ENCODE results near the gene ITPR1. TPM values are rescaled to one million over a fixed set of nuclear protein-coding genes. Genes with fewer than 3 reads are reported as not detected.

Gene ITPR1
- total and polyA plus RNA-seq, 2 experiments from 2014 or later, result 6.8 to 21.0 TPM

DNA sequence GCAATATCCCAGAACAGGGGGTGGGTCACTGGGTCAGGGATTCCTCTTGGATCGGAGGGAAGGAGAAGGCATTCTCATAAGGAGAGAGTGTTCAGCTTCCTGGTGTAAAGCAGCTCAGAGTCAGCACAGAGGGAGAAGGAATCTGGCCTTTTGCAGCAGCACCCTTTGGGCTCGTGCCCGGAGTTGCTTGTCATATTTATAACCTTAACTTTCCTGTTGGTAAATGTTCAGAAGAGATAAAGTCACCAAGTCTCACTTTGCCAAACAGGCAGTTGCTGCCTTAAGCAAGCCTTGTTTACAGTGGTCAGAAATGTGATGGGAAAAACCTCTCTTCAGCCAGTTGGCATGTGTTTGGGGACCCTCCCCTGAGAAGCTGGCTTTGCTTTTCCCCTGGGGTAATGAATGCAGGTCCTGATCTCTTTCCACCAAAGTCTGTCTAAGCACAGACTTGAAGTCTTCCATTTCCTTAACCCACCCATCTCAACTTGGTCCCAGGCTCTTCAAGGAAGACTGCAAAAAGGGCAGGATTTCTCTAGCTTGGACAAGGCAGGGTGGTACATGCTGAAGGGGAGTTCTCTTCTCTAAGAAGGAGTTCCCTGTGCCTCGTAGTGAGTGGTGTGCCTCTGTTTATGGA lies 279.1 kb downstream of the ITPR1 start:
- Histone ChIP-seq H3K79me2 (replicated peaks; ENCODE audit: insufficient read depth) (no peaks in the 10 kb centered on the region), H3K27ac (ENCODE audit: low read depth) (no peak overlapping the region), H3K36me3 (ENCODE audit: insufficient read depth) (no peaks in the 10 kb centered on the region), H4K20me1 (replicated peaks; ENCODE audit: insufficient read depth) (no peaks in the 10 kb centered on the region), H3K4me3 (no peak overlapping the region), H3K27me3 (ENCODE audit: insufficient read depth) (no peaks in the 10 kb centered on the region), H3K4me1 (ENCODE audit: insufficient read depth) (no peaks in the 10 kb centered on the region), H3K9me2 (ENCODE audit: insufficient read depth) (no peaks in the 10 kb centered on the region), H3K4me2 (no peak overlapping the region), H2AFZ (no peak overlapping the region), H3F3A (replicated peaks; ENCODE audit: low read depth) (no peaks in the 10 kb centered on the region)
- 0 out of 2 replicates have a peak overlapping the region, but pooled peaks have one; percentile 17 for H3K27ac Mint-ChIP-seq
- H3K27me3 Mint-ChIP-seq (ENCODE audit: insufficient read depth, low read depth, poor library complexity), result peaks cover 4% of the 10 kb centered on the region
- no peaks in the 10 kb centered on the region for H3K9me3 Mint-ChIP-seq
- ATAC-seq (no peak), DNase-seq (ENCODE audit: low spot score) (no peak)
- H3K4me3 Mint-ChIP-seq, result no peak overlapping the region
- TF ChIP-seq ZNF331 (CRISPR knock-in tag; IDR thresholded peaks at IDR 0.05; ENCODE audit: low read depth) (no peak), JUNB (IDR thresholded peaks at IDR 0.05; ENCODE audit: unreplicated experiment) (no peak), POLR2AphosphoS5 (IDR thresholded peaks at IDR 0.05; ENCODE audit: low read depth) (no peak), STAT1 (IDR thresholded peaks at IDR 0.05; ENCODE audit: unreplicated experiment) (no peak), NANOG (IDR thresholded peaks at IDR 0.05; ENCODE audit: borderline replicate concordance) (no peak), EZH2phosphoT487 (IDR thresholded peaks at IDR 0.05; ENCODE audit: unreplicated experiment) (no peak), CREB1 (CRISPR knock-in tag; IDR thresholded peaks at IDR 0.05; ENCODE audit: low read depth) (no peak), ZNF114 (CRISPR knock-in tag; IDR thresholded peaks at IDR 0.05) (no peak)
- TF ChIP-seq, protein P1, sequence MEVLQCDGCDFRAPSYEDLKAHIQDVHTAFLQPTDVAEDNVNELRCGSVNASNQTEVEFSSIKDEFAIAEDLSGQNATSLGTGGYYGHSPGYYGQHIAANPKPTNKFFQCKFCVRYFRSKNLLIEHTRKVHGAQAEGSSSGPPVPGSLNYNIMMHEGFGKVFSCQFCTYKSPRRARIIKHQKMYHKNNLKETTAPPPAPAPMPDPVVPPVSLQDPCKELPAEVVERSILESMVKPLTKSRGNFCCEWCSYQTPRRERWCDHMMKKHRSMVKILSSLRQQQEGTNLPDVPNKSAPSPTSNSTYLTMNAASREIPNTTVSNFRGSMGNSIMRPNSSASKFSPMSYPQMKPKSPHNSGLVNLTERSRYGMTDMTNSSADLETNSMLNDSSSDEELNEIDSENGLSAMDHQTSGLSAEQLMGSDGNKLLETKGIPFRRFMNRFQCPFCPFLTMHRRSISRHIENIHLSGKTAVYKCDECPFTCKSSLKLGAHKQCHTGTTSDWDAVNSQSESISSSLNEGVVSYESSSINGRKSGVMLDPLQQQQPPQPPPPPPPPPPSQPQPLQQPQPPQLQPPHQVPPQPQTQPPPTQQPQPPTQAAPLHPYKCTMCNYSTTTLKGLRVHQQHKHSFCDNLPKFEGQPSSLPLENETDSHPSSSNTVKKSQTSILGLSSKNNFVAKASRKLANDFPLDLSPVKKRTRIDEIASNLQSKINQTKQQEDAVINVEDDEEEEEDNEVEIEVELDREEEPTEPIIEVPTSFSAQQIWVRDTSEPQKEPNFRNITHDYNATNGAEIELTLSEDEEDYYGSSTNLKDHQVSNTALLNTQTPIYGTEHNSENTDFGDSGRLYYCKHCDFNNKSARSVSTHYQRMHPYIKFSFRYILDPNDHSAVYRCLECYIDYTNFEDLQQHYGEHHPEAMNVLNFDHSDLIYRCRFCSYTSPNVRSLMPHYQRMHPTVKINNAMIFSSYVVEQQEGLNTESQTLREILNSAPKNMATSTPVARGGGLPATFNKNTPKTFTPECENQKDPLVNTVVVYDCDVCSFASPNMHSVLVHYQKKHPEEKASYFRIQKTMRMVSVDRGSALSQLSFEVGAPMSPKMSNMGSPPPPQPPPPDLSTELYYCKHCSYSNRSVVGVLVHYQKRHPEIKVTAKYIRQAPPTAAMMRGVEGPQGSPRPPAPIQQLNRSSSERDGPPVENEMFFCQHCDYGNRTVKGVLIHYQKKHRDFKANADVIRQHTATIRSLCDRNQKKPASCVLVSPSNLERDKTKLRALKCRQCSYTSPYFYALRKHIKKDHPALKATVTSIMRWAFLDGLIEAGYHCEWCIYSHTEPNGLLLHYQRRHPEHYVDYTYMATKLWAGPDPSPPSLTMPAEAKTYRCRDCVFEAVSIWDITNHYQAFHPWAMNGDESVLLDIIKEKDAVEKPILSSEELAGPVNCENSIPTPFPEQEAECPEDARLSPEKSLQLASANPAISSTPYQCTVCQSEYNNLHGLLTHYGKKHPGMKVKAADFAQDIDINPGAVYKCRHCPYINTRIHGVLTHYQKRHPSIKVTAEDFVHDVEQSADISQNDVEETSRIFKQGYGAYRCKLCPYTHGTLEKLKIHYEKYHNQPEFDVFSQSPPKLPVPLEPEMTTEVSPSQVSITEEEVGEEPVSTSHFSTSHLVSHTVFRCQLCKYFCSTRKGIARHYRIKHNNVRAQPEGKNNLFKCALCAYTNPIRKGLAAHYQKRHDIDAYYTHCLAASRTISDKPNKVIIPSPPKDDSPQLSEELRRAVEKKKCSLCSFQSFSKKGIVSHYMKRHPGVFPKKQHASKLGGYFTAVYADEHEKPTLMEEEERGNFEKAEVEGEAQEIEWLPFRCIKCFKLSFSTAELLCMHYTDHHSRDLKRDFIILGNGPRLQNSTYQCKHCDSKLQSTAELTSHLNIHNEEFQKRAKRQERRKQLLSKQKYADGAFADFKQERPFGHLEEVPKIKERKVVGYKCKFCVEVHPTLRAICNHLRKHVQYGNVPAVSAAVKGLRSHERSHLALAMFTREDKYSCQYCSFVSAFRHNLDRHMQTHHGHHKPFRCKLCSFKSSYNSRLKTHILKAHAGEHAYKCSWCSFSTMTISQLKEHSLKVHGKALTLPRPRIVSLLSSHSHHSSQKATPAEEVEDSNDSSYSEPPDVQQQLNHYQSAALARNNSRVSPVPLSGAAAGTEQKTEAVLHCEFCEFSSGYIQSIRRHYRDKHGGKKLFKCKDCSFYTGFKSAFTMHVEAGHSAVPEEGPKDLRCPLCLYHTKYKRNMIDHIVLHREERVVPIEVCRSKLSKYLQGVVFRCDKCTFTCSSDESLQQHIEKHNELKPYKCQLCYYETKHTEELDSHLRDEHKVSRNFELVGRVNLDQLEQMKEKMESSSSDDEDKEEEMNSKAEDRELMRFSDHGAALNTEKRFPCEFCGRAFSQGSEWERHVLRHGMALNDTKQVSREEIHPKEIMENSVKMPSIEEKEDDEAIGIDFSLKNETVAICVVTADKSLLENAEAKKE (CRISPR knock-in tag; IDR thresholded peaks at IDR 0.05), result no peak
- TF ChIP-seq, protein P2, sequence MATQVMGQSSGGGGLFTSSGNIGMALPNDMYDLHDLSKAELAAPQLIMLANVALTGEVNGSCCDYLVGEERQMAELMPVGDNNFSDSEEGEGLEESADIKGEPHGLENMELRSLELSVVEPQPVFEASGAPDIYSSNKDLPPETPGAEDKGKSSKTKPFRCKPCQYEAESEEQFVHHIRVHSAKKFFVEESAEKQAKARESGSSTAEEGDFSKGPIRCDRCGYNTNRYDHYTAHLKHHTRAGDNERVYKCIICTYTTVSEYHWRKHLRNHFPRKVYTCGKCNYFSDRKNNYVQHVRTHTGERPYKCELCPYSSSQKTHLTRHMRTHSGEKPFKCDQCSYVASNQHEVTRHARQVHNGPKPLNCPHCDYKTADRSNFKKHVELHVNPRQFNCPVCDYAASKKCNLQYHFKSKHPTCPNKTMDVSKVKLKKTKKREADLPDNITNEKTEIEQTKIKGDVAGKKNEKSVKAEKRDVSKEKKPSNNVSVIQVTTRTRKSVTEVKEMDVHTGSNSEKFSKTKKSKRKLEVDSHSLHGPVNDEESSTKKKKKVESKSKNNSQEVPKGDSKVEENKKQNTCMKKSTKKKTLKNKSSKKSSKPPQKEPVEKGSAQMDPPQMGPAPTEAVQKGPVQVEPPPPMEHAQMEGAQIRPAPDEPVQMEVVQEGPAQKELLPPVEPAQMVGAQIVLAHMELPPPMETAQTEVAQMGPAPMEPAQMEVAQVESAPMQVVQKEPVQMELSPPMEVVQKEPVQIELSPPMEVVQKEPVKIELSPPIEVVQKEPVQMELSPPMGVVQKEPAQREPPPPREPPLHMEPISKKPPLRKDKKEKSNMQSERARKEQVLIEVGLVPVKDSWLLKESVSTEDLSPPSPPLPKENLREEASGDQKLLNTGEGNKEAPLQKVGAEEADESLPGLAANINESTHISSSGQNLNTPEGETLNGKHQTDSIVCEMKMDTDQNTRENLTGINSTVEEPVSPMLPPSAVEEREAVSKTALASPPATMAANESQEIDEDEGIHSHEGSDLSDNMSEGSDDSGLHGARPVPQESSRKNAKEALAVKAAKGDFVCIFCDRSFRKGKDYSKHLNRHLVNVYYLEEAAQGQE (IDR thresholded peaks at IDR 0.05; ENCODE audit: unreplicated experiment), result no peak
- peaks cover 4% of the 10 kb centered on the region; the same call in 1 of the 3 replicates for H3K36me3 Mint-ChIP-seq (ENCODE audit: low read depth)
- H3K4me1 Mint-ChIP-seq, result no peaks in the 10 kb centered on the region

All from GM23338 (cell line).